NCI-H524 treated with DMSO at 0.1 percent for 48 hours (cell line): ENCODE results near the gene ENSA.
"Not testable (repeated sequence)": the region's sequence is repeated elsewhere in the genome, so short reads cannot be mapped to it uniquely, and the experiment has no call there.

Experiments
- DNase-seq: peaks from one replicate; lab custom pipeline; 2025; lab: John Stamatoyannopoulos, UW

ENSA gene

GRCh38 chr1:150621497-150622302 is 7.7 kb downstream of the ENSA start:
- DNase-seq: no peak

- no peak for DNase-seq
These were observed 8.5 kb downstream of the ENSA start for GRCh38 chr1:150620919-150621318.

- no peak for DNase-seq
These were observed 9.6 kb downstream of the ENSA start for GRCh38 chr1:150619576-150620509.

GRCh38 chr1:150615346-150616201 is 13.8 kb downstream of the ENSA start:
- no peak for DNase-seq

- no peak for DNase-seq
These were observed 16.1 kb downstream of the ENSA start for GRCh38 chr1:150613061-150613920.

- DNase-seq: no peak
These were observed 17.4 kb downstream of the ENSA start for GRCh38 chr1:150612014-150612345.

- DNase-seq: no peak
These were observed 18.8 kb downstream of the ENSA start for GRCh38 chr1:150610576-150610975.

GRCh38 chr1:150609732-150610131 is 19.7 kb downstream of the ENSA start:
- DNase-seq: no peak

GRCh38 chr1:150606463-150607142 is 22.8 kb downstream of the ENSA start:
- DNase-seq: no peak

GRCh38 chr1:150605451-150605731 is 24.0 kb downstream of the ENSA start:
- not testable (repeated sequence) for DNase-seq

- DNase-seq: no peak
These were observed 25.2 kb downstream of the ENSA start for GRCh38 chr1:150604226-150604588.

- no peak for DNase-seq
These were observed 25.7 kb downstream of the ENSA start for GRCh38 chr1:150603711-150604110.

- not testable (repeated sequence) for DNase-seq
These were observed 27.0 kb downstream of the ENSA start for GRCh38 chr1:150602372-150602771.

GRCh38 chr1:150601540-150601939 is 27.9 kb downstream of the ENSA start:
- DNase-seq: no peak

- not testable (repeated sequence) for DNase-seq
These were observed 31.1 kb downstream of the ENSA start for GRCh38 chr1:150598346-150598745.

GRCh38 chr1:150596976-150597375 is 32.4 kb downstream of the ENSA start:
- no peak for DNase-seq

- no peak for DNase-seq
These were observed 33.1 kb downstream of the ENSA start for GRCh38 chr1:150596095-150596892.

- DNase-seq: no peak
These were observed 47.0 kb downstream of the ENSA start for GRCh38 chr1:150582371-150582770.

GRCh38 chr1:150581962-150582361 is 47.5 kb downstream of the ENSA start:
- DNase-seq: not testable (repeated sequence)

GRCh38 chr1:150581437-150581836 is 48.0 kb downstream of the ENSA start:
- not testable (repeated sequence) for DNase-seq
